Ovary (tissue), 9 donors: ENCODE results near the gene MCMBP. TPM values are rescaled to one million over a fixed set of nuclear protein-coding genes. Genes with fewer than 3 reads are reported as not detected.

Experiments
- DNase-seq, 5 donors: peaks; one replicate each; pipeline ENCODE4 v3.0.0-alpha.2; 2019 to 2020
- H3K27ac ChIP-seq, 2 donors: fragments of 200-600 bp; one replicate each; pipeline versions ENCODE4 v1.5.1 to v1.8.0; 2019 to 2022
- H3K27me3 ChIP-seq: fragments of 200-600 bp; one replicate; pipeline ENCODE4 v1.8.0; 2022
- H3K36me3 ChIP-seq: fragments of 200-600 bp; sonication (generic); one replicate; pipeline ENCODE4 v1.5.1; 2019
- H3K4me1 ChIP-seq: one replicate; pipeline ENCODE4 v1.8.1; 2013; ENCODE audit warnings: mild to moderate bottlenecking, moderate library complexity; ENCODE audit not compliant: insufficient read depth
- H3K4me3 ChIP-seq: fragments of 200-600 bp; sonication (generic); one replicate; pipeline ENCODE4 v1.5.1; 2017
- H3K9me3 ChIP-seq, 2 donors: fragments of 200-600 bp in 1 of 2; sonication (generic) in 1 of 2; one replicate each; pipeline versions ENCODE4 v1.5.1 to v1.8.1; 2013 to 2019; ENCODE audit warnings: mild to moderate bottlenecking in 1 of 2, moderate library complexity in 1 of 2
- EP300 ChIP-seq: sonication (generic); formaldehyde crosslinking; IDR thresholded peaks from one replicate; pipeline ENCODE4 v1.6.1; 2017; ENCODE audit warnings: antibody characterized with exemption
- POLR2A ChIP-seq: fragments of 450-650 bp; IDR thresholded peaks from one replicate; pipeline ENCODE4 v1.6.1; 2017; ENCODE audit warnings: antibody characterized with exemption, mild to moderate bottlenecking, moderate library complexity
- WGBS, 3 donors: extraction: QIAGEN DNeasy Blood & Tissue Kit in 1 of 3; methylation state at CpG; one replicate each; pipeline versions ENCODE4 v1.1.5 to v1.1.7; 2013 to 2017; 5-methylcytosine and 5-hydroxymethylcytosine counted together
- intact Hi-C, 4 donors: fragments of 100-400 bp; cut with DNase I; formaldehyde crosslinking; loops; one replicate each; pipeline versions ENCODE4 v1.11.0 to v1.15.1; 2022 to 2023
- polyA plus RNA-seq, 2 donors: library from polyadenylated mRNA; stranded (reverse); fragments of 200-250 nt in 1 of 2; fragments of 350-450 nt in 1 of 2; fragmentation: Illumina TruSeq in 1 of 2; extraction: RNeasy Lipid Tissue Mini Kit (QIAGEN cat#74804) in 1 of 2; gene quantifications; one replicate each; pipeline ENCODE4 v1.2.3, GENCODE V29; 2013 to 2014
- total RNA-seq, 7 donors: library from RNA; depleted of rRNA in 2 of 7; stranded (reverse); fragments of >200 nt in 2 of 7; fragmentation: NEBNext Ultra II Directional in 3 of 7; extraction: Animal tissue kit (Norgen Biotek cat#: 25700) in 3 of 7; gene quantifications; one replicate each; pipeline versions ENCODE4 v1.1.0 to v1.2.4, GENCODE V29; 2016 to 2023
- TF ChIP-seq, protein P1 (sequence below), 3 donors: fragments of 450-650 bp in 2 of 3; fragments of 200-600 bp in 1 of 3; IDR thresholded peaks; one replicate each; pipeline versions ENCODE4 v1.5.1 to v1.8.0; 2016 to 2022; ENCODE audit warnings: antibody characterized with exemption in 3 of 3, mild to moderate bottlenecking in 1 of 3
- donor health status: DM: no; HTN: no; CAD: no; lungs with moderate emphysema.
- donor health status: DM: no; HTN: no; CAD: no.
- donor health status: Bipolar disorder and iron deficiency.
- donor health status: DM: yes; HTN: yes; CAD: no.
- donor health status: DM: no; HTN: no; CAD: no.
- donor health status: DM: yes; HTN: yes; CAD: no.

Gene MCMBP
- total and polyA plus RNA-seq, 9 donors, result 31.7 to 61.0 (median 50.6) TPM

DNA sequence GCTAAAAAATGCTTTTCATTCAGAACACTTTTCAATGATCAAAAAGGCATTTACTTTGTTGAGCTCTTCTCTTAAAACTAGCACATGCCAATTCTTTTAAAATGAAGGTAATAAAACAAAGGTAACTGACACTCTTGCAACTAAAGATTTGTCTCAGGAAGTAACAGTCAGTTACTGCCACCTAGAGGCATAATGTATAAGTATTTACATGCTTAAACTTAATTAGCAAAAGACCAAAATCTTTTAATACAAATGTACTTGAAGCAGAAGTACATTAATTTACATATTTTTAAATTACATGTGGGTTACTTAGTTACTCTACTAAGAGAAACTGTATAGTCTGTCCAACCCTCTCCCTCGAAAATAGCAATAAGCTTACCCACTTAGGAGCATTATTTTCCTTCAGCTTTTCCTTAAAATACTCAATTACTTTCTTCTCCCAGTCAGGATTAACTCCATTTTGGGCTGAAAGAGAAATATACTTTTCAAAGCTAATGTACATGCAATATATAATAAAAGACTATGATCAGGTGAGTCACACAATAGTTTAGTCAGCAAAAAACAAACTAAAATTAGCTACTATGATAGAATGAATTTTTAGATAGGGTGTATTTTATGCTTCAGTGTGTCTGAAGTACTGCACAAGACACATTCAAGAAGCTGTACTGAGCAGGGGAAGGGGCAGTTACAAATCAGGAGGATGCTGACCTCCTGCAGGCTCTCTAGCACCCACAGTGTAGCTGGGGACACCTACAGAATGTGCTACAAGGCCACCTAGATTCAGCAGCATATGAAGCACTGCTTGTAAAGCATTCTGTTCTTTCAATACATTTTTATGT, 13.0 kb downstream of the MCMBP start:
- intact Hi-C loops, result no loop called here
- no peak for DNase-seq
- Histone ChIP-seq H3K27ac (no peak overlapping the region), H3K4me1 (no peaks in the 10 kb centered on the region), H3K27me3 (no peaks in the 10 kb centered on the region), H3K4me3 (no peak overlapping the region), H3K36me3 (no peaks in the 10 kb centered on the region), H3K9me3 (no peaks in the 10 kb centered on the region)
- WGBS, 3 donors, result 50 to 62% (median 53%) methylated on average over 1 of the region's 1 CpG
- no peak for TF ChIP-seq POLR2A
- no peak for TF ChIP-seq EP300
- TF ChIP-seq, protein P1, sequence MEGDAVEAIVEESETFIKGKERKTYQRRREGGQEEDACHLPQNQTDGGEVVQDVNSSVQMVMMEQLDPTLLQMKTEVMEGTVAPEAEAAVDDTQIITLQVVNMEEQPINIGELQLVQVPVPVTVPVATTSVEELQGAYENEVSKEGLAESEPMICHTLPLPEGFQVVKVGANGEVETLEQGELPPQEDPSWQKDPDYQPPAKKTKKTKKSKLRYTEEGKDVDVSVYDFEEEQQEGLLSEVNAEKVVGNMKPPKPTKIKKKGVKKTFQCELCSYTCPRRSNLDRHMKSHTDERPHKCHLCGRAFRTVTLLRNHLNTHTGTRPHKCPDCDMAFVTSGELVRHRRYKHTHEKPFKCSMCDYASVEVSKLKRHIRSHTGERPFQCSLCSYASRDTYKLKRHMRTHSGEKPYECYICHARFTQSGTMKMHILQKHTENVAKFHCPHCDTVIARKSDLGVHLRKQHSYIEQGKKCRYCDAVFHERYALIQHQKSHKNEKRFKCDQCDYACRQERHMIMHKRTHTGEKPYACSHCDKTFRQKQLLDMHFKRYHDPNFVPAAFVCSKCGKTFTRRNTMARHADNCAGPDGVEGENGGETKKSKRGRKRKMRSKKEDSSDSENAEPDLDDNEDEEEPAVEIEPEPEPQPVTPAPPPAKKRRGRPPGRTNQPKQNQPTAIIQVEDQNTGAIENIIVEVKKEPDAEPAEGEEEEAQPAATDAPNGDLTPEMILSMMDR (IDR thresholded peaks at IDR 0.05), result peak in 2 of 3 donors; percentile 20 to 49

- Histone ChIP-seq H3K27me3 (no peaks in the 10 kb centered on the region), H3K36me3 (no peaks in the 10 kb centered on the region), H3K4me3 (no peak overlapping the region), H3K27ac (no peak overlapping the region), H3K9me3 (no peaks in the 10 kb centered on the region), H3K4me1 (no peaks in the 10 kb centered on the region)
- intact Hi-C loops, result no loop called here
- DNase-seq, result no peak
- TF ChIP-seq, protein P1 (IDR thresholded peaks at IDR 0.05), result no peak
- TF ChIP-seq POLR2A, result no peak
- TF ChIP-seq EP300, result no peak
- WGBS, 3 donors, result 63 to 65% (median 64%) methylated on average over 1 of the region's 1 CpG
Measured at GRCh38 chr10:119858063-119858462, 14.6 kb downstream of the MCMBP start.

DNA sequence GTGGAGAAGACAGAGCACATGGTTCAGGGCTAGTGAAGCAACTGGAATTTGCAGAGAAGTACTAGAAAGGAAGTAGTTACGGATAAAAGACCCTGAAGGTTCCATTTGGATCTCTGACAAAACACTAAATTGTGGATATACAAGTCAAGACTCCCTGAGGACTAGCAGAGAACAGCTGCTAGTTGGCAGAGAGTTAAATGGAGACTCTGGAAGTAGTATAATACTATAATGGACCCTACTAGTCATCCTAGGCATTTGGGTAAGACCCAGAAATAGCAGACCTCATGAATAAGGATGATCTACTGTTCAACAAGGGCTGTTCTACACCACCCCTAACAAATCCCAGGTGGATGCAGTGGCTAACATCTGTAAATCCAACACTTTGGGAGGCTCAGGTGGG, 19.1 kb downstream of the MCMBP start:
- 73 to 79% (median 78%) methylated on average over 1 of the region's 1 CpG for WGBS, 3 donors
- Histone ChIP-seq H3K27me3 (no peaks in the 10 kb centered on the region), H3K4me3 (no peak overlapping the region), H3K4me1 (no peaks in the 10 kb centered on the region), H3K27ac (no peak overlapping the region), H3K9me3 (no peaks in the 10 kb centered on the region), H3K36me3 (no peaks in the 10 kb centered on the region)
- no peak for TF ChIP-seq POLR2A
- intact Hi-C loops, result no loop called here
- no peak for DNase-seq

GRCh38 chr10:119852822-119853221, 19.8 kb downstream of the MCMBP start:
- DNase-seq, result no peak
- no peak overlapping the region for H3K4me3 ChIP-seq
- 94 to 95% (median 94%) methylated on average over 6 of the region's 6 CpGs for WGBS, 3 donors
- no peaks in the 10 kb centered on the region for H3K4me1 ChIP-seq
- no peaks in the 10 kb centered on the region for H3K27me3 ChIP-seq
- TF ChIP-seq, protein P1 (IDR thresholded peaks at IDR 0.05), result no peak
- no peak for TF ChIP-seq EP300
- TF ChIP-seq POLR2A, result no peak
- no peaks in the 10 kb centered on the region for H3K36me3 ChIP-seq
- no peak overlapping the region for H3K27ac ChIP-seq
- H3K9me3 ChIP-seq, result no peaks in the 10 kb centered on the region
- intact Hi-C loops, result no loop called here

- 96 to 97% (median 96%) methylated on average over 6 of the region's 6 CpGs for WGBS, 3 donors
- Histone ChIP-seq H3K27me3 (no peaks in the 10 kb centered on the region), H3K27ac (no peak overlapping the region), H3K4me3 (no peak overlapping the region), H3K36me3 (no peaks in the 10 kb centered on the region), H3K4me1 (no peaks in the 10 kb centered on the region), H3K9me3 (no peaks in the 10 kb centered on the region)
- intact Hi-C loops, result no loop called here
- no peak for DNase-seq
- TF ChIP-seq POLR2A, result no peak
- TF ChIP-seq EP300, result no peak
- TF ChIP-seq, protein P1 (IDR thresholded peaks at IDR 0.05), result no peak
Measured at GRCh38 chr10:119852277-119852676, 20.4 kb downstream of the MCMBP start.
